Measurements from ENCODE around the gene RRAD. TPM values are rescaled to one million over a fixed set of nuclear protein-coding genes. Genes with fewer than 3 reads are reported as not detected.

RRAD gene
- total RNA-seq, 2 experiments from 2014 or later = 0.34 TPM; not detected in 1

DNA sequence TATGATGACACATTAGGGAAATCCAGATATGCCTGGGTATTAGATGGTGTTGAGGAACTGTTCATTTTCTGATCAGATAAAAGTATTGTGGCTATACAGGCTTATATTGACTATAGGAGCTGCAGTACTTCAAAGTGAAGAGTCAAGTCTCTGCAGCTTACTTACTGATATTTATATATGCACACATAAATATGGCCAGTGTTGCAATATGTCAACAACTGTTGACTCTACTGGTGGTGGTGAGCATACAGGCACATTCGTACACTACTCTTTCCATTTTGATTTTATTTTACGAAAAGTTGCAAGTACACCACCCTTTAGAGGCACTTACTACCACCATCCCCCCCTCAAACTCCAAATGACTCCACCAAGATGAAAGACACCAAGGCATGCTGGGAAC is 6.3 kb upstream of the RRAD start:
- CTCF ChIA-PET = interaction anchor here (0.7 to 3.8 kb wide), 4 partner anchors 21 to 101 kb away, joined by 3 to 20 read pairs (median 6); partner anchors contain the start of gene NAE1
- Mint-ChIP-seq H3K4me3 (no peak overlapping the region), H3K27me3 (ENCODE audit: low read depth) (no peaks in the 10 kb centered on the region), H3K27ac (no peak overlapping the region), H3K36me3 (ENCODE audit: low read depth) (peaks cover 33% of the 10 kb centered on the region), H3K9me3 (ENCODE audit: insufficient read depth) (no peaks in the 10 kb centered on the region), H3K4me1 (ENCODE audit: low read depth) (peaks cover 50% of the 10 kb centered on the region)
- ATAC-seq = no peak
- DNase-seq = no peak
- POLR2A ChIA-PET = interaction anchor here (2.2 kb wide), 1 partner anchor 50 kb away, joined by 9 read pairs; no protein-coding TSS in a partner anchor

DNA sequence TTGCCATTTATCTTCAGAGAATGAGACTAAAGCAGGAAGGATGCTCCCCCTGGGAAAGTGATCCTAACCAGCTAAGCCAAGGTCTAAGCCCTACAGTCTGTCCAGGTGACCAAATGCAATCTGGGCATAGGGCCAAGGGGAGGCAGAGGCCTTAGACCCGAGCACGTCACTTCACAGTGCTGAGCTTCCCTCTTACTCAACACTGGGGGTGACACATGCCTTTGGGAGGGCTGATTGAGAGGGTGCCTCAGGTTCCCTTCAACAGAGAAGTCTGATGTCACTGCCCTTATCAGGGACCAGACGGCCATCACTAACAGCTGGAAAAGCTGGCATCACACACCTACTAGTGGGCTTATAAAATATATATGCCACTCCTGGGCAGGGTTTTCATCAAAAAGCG is 4.9 kb upstream of the RRAD start:
- H3K4me1 Mint-ChIP-seq (ENCODE audit: low read depth) = peaks cover 44% of the 10 kb centered on the region
- CTCF ChIA-PET = interaction anchor here (0.9 to 3.8 kb wide), 3 partner anchors 17 to 100 kb away, joined by 3 to 20 read pairs (median 7); partner anchors contain the start of gene NAE1
- H3K27ac Mint-ChIP-seq = no peak overlapping the region
- peaks cover 9% of the 10 kb centered on the region for H3K27me3 Mint-ChIP-seq (ENCODE audit: low read depth)
- no peak for ATAC-seq
- peaks cover 30% of the 10 kb centered on the region for H3K36me3 Mint-ChIP-seq (ENCODE audit: low read depth)
- no peaks in the 10 kb centered on the region for H3K9me3 Mint-ChIP-seq (ENCODE audit: insufficient read depth)
- POLR2A ChIA-PET = no interaction called here
- H3K4me3 Mint-ChIP-seq = no peak overlapping the region
- no peak for DNase-seq

DNA sequence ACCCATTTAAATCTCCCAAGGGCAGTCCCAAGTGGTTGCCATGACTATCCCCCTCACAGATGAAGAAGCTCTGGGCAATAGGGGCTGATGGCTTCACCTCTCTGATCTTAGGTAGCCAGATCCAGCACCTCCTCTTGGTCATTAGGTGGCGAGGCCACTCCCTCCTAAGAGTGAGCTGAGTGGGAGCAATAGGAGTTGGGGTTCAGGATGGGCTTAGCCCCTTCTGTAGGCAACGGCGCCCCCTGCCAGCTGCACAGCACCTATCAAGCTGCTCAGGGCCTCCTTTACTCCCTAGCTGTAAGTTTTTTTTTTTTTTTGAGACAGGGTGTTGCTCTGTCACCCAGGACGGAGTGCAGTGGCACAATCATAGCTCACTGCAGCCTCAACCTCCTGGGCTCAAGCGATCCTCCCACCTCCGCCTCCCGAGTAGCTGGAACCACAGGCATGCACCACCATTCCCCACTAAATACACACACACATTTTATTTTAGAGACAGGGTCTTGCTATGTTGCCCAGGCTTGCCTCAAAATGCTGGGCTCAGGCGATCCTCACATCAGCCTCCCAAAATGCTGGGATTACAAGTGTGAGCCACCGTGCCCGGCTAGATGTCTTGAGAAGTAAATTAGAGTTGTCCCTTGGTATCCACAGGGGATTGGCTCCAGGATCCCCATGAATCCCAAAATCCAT is 3.5 kb upstream of the RRAD start:
- H3K9me3 Mint-ChIP-seq (ENCODE audit: insufficient read depth) = no peaks in the 10 kb centered on the region
- H3K36me3 Mint-ChIP-seq (ENCODE audit: low read depth) = peaks cover 22% of the 10 kb centered on the region
- POLR2A ChIA-PET = interaction anchor here (0.6 to 1.5 kb wide), 2 partner anchors 34 to 60 kb away, joined by 3 to 8 read pairs; no protein-coding TSS in a partner anchor
- ATAC-seq (peak; percentile 45), DNase-seq (peak; percentile 64)
- H3K4me1 Mint-ChIP-seq (ENCODE audit: low read depth) = peaks cover 40% of the 10 kb centered on the region
- H3K27me3 Mint-ChIP-seq (ENCODE audit: low read depth) = peaks cover 17% of the 10 kb centered on the region
- no peak overlapping the region for H3K27ac Mint-ChIP-seq
- no peak overlapping the region for H3K4me3 Mint-ChIP-seq
- CTCF ChIA-PET = interaction anchor here (0.7 to 4.2 kb wide), 14 partner anchors 9 to 226 kb away, joined by 3 to 94 read pairs (median 8); partner anchors contain the start of genes CDH16, NAE1 and PDP2

DNA sequence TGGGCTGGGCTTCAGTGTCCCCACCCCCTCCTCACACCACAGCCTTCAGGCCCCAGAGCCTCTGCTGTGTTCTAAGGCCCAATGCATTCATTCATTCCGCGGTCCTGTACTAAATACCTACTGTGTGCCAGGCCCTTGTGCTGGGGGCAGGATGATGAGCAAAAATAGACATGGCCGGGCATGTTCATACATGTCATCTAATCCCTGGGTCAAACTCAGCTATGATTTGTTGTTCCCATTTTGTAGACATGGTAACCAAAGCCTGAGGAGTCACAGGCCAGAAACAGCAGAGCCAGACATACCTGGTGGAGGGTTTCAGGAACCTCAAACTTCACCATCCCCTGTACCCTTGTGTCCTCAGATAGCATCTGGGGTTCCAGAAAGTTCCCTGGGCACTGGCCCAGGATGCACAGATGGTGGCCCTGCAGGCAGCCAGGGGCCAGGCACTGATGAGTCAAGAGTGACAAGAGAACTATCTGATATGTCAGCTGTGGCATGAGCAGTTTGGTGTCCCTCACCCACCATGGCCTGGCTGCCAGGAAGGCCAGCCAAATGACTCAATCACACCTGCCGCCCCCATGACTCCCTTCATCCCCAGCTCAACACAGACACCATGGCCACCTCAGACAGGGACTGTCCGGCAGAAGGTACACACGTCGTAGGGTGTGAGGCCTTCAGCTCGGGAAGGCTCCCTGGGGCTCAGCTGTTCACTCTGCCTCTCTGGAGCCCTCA is 2.7 kb upstream of the RRAD start:
- ATAC-seq = no peak
- CTCF ChIA-PET = interaction anchor here (0.7 to 4.2 kb wide), 13 partner anchors 11 to 227 kb away, joined by 3 to 94 read pairs (median 8); partner anchors contain the start of genes CDH16, NAE1 and PDP2
- H3K4me3 Mint-ChIP-seq = no peak overlapping the region
- H3K36me3 Mint-ChIP-seq (ENCODE audit: low read depth) = peaks cover 16% of the 10 kb centered on the region
- DNase-seq = no peak
- H3K27me3 Mint-ChIP-seq (ENCODE audit: low read depth) = peaks cover 25% of the 10 kb centered on the region
- no peaks in the 10 kb centered on the region for H3K9me3 Mint-ChIP-seq (ENCODE audit: insufficient read depth)
- POLR2A ChIA-PET = interaction anchor here (0.6 to 1.5 kb wide), 2 partner anchors 33 to 59 kb away, joined by 3 to 8 read pairs; no protein-coding TSS in a partner anchor
- H3K27ac Mint-ChIP-seq = peak overlapping the region; percentile 47
- peaks cover 32% of the 10 kb centered on the region for H3K4me1 Mint-ChIP-seq (ENCODE audit: low read depth)

DNA sequence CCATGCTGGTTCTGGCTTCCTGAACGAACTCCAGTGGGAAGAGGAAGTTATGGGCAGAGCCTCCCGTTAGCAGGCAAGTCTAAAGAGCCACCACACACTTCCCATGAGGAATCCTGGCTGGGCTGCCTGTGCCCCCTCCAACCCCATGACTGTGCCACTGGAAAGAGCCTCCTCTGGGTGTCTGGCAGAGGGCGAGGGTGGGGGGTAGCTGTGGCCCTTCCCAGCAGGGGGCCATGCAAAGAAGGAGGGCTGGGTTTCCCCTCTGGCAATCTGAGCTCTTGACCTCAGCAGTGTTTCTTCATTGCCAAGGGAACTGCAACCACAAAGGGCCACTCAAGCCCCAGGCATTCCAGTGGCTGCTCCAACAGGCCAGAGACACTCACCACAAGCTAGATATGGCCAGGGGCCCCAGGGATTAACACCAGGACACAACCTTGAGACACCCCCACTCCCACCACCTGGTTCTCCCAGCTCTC is 1.7 kb upstream of the RRAD start:
- ChIA-PET CTCF (interaction anchor here (1.0 to 4.2 kb wide), 7 partner anchors 17 to 319 kb away, joined by 3 to 94 read pairs (median 5); partner anchors contain the start of gene NAE1), POLR2A (interaction anchor here (1.4 kb wide), 1 partner anchor 9 kb away, joined by 3 read pairs; the partner anchor contains the start of gene CDH16)
- no peak for DNase-seq
- ATAC-seq = no peak
- Mint-ChIP-seq H3K9me3 (ENCODE audit: insufficient read depth) (no peaks in the 10 kb centered on the region), H3K36me3 (ENCODE audit: low read depth) (peaks cover 7% of the 10 kb centered on the region), H3K27ac (no peak overlapping the region), H3K27me3 (ENCODE audit: low read depth) (peaks cover 27% of the 10 kb centered on the region), H3K4me1 (ENCODE audit: low read depth) (peaks cover 22% of the 10 kb centered on the region), H3K4me3 (no peak overlapping the region)

DNA sequence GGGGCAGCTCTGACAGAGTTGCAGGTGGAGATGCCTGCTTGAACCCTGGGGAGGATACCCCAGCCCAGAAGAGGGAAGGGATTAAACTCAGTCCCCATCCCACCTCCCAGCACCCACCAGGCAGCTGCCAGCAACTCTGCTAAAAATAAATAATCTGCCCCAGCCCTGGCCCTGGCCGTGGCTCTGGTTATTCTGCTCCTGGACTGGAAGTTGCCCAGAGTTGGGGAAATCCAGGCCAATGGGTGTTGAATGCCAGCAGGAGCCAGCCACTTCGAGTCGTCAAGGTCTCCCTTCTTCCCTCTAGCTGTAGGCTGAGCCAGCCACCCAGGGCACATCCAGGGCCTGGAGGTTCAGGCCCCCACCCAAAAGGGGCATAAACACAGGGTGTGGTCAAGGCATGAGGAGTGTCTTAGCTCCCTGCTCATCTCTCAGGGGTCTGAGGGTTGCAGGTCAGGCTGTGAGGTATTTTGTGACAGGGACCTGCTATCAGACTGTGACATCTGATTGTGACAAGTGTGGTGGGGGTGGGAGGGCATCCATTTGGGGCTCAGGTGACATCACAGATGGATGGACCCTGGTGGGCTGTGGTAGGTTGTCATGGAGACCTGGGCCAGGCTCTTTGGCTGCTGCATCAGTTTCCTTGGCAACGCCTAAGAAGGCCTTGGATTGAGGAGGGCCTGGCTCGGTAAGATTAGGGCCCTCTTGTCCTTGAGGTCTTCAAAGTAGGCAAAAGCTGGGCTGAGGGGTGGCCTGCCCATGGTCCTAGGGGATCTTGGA is 1.0 kb upstream of the RRAD start:
- H3K4me3 Mint-ChIP-seq = no peak overlapping the region
- CTCF ChIA-PET = interaction anchor here (0.9 to 4.2 kb wide), 9 partner anchors 16 to 318 kb away, joined by 3 to 94 read pairs (median 4); partner anchors contain the start of gene NAE1

DNA sequence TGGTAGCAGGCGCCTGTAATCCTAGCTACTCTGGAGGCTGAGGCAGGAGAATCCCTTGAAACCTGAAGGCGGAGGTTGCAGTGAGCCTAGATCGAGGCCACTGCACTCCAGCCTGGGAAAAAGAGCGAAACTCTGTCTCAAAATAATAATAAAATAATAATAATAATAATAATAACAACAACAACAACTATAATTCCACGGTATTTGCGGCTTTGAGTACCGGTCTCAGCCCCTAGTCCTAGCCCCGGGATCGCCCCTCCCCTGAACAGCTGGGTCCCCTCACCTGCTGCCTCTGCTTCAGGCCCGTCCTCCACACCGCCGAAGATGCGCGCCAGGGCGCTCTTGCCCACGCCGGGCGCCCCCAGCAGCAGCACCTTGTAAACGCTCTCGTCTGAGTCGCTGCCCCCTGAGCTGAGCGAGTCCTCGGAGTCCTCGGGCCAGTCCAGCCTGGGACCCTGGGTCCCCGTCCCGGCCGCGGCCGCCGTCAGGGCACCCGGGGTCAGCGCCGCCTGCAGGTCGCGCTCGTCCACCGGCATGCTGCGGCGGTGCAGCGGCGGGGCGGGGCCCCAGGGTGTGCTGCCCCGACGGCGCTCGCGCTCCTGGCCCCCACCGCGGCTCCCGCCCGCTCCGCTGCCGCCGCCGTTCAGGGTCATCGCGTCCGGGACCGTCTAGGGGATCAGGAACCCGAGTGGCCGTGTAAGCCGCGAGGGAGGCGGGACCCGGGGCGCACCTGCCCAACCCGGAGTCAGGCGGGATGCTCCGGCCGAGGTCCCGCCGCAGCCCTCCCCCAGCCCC is 611 bp downstream of the RRAD start:
- ChIA-PET CTCF (interaction anchor here (0.8 to 4.2 kb wide), 4 partner anchors 30 to 94 kb away, joined by 3 to 27 read pairs (median 4); partner anchors contain the start of gene NAE1), POLR2A (interaction anchor here (0.5 to 0.6 kb wide), 2 partner anchors 98 to 343 kb away, joined by 3 read pairs; no protein-coding TSS in a partner anchor)
- Mint-ChIP-seq H3K4me1 (ENCODE audit: low read depth) (peaks cover 22% of the 10 kb centered on the region), H3K36me3 (ENCODE audit: low read depth) (no peaks in the 10 kb centered on the region), H3K27me3 (ENCODE audit: low read depth) (peaks cover 34% of the 10 kb centered on the region), H3K9me3 (ENCODE audit: insufficient read depth) (no peaks in the 10 kb centered on the region), H3K27ac (no peak overlapping the region), H3K4me3 (peak overlapping the region; percentile 53)
- ATAC-seq (peak; percentile 75), DNase-seq (peak; percentile 52)

More for the DNA sequence above, 1.0 kb upstream of the RRAD start:
- no peaks in the 10 kb centered on the region for H3K9me3 Mint-ChIP-seq (ENCODE audit: insufficient read depth)
- POLR2A ChIA-PET = interaction anchor here (0.6 to 1.4 kb wide), 4 partner anchors 8 to 167 kb away, joined by 3 read pairs; partner anchors contain the start of gene CDH16
- ATAC-seq = no peak
- H3K27ac Mint-ChIP-seq = no peak overlapping the region
- peaks cover 5% of the 10 kb centered on the region for H3K36me3 Mint-ChIP-seq (ENCODE audit: low read depth)
- peaks cover 28% of the 10 kb centered on the region for H3K27me3 Mint-ChIP-seq (ENCODE audit: low read depth)
- no peak for DNase-seq
- H3K4me1 Mint-ChIP-seq (ENCODE audit: low read depth) = peaks cover 22% of the 10 kb centered on the region

DNA sequence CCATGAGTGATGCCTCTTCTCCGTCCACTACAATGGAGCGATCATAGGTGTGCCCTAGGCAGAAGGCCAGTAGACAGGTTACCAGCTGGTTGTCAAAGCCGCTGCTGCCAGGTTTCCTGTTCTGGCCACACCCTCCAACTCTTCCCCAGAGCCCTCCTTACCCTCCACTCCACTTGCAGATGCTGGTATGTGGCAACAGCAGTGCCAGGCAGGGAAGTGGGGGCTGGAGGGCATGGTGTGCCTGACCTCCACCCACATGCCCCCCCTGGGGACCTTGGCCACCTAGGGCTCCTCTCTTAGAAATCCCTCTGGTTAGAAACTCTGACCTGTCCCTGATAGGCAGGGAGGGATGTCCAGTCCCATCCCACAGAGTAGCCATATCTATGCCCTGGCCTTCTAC is 1.5 kb downstream of the RRAD start:
- CTCF ChIA-PET = no interaction called here
- Mint-ChIP-seq H3K36me3 (ENCODE audit: low read depth) (no peaks in the 10 kb centered on the region), H3K4me3 (no peak overlapping the region), H3K27ac (no peak overlapping the region), H3K27me3 (ENCODE audit: low read depth) (peaks cover 34% of the 10 kb centered on the region), H3K4me1 (ENCODE audit: low read depth) (peaks cover 22% of the 10 kb centered on the region), H3K9me3 (ENCODE audit: insufficient read depth) (no peaks in the 10 kb centered on the region)
- DNase-seq (no peak), ATAC-seq (no peak)
- POLR2A ChIA-PET = no interaction called here

DNA sequence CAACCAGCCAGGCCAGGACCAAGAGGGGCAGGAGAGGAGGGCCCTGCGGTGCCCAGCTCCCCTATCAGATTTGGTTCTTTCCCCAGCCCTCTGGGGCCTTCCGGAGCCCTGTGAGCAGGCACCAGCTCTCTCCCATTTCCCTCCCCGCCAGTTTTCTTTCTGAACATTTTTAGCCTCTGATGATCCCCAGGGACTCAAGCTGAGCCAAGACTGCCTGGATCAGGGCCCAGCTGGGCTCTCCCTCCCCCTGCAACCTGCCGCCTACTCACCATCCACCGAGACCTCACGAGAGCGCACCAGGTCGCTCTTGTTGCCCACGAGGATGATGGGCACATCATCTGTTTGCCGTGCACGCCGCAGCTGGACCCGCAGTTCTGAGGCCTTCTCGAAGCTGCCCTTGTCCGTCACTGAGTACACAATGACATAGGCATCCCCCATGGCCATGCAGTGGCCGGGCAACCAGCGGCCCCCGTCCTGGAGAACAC is 2.0 kb downstream of the RRAD start:
- Mint-ChIP-seq H3K4me3 (no peak overlapping the region), H3K9me3 (ENCODE audit: insufficient read depth) (no peaks in the 10 kb centered on the region), H3K27me3 (ENCODE audit: low read depth) (peaks cover 34% of the 10 kb centered on the region), H3K27ac (no peak overlapping the region), H3K4me1 (ENCODE audit: low read depth) (peaks cover 19% of the 10 kb centered on the region), H3K36me3 (ENCODE audit: low read depth) (no peaks in the 10 kb centered on the region)
- DNase-seq (no peak), ATAC-seq (no peak)
- CTCF ChIA-PET = interaction anchor here (0.7 kb wide), 1 partner anchor 54 kb away, joined by 3 read pairs; no protein-coding TSS in a partner anchor
- POLR2A ChIA-PET = no interaction called here

DNA sequence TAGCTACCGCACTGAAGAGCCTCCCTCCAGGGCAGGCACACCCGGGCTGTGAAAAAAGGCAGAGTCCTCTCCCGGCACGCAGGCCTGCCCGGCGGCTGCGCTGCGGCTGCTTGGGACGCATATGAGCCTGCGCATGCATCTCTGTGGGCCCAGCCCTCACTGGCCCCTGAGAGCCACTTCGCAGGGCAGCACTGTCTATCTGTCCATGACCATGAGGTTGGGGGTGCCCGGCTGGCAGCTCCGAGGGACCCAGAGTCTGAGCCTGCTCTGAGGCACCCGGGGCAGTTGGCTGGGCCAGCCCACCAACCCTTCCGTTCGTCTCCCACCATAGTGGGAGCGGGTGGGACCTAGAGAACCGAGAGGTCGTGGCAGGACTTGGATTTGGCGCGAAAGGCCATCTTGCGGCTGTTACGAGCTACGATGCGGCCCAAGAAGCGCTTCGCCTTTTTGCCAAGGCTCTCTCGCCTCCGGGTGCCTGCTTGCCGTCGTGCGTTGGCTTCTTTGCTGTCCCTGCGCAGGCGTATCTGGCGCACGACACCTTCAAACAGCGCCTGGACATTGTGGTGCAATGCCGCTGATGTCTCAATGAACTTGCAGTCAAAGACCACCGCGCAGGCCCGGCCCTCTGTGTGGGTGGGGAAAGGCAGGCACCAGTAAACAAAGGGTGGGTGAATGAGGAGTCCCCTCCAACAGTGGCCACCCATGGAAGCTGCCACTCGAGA is 3.4 kb downstream of the RRAD start:
- Mint-ChIP-seq H3K4me3 (no peak overlapping the region), H3K27ac (no peak overlapping the region), H3K27me3 (ENCODE audit: low read depth) (peaks cover 34% of the 10 kb centered on the region), H3K9me3 (ENCODE audit: insufficient read depth) (no peaks in the 10 kb centered on the region), H3K36me3 (ENCODE audit: low read depth) (no peaks in the 10 kb centered on the region), H3K4me1 (ENCODE audit: low read depth) (peaks cover 11% of the 10 kb centered on the region)
- ChIA-PET POLR2A (interaction anchor here (1.2 kb wide), 1 partner anchor 11 kb away, joined by 3 read pairs; no protein-coding TSS in a partner anchor), CTCF (no interaction called here)
- ATAC-seq (no peak), DNase-seq (no peak)
